ENCODE results near the gene DCAF5.

Gene DCAF5

DNA sequence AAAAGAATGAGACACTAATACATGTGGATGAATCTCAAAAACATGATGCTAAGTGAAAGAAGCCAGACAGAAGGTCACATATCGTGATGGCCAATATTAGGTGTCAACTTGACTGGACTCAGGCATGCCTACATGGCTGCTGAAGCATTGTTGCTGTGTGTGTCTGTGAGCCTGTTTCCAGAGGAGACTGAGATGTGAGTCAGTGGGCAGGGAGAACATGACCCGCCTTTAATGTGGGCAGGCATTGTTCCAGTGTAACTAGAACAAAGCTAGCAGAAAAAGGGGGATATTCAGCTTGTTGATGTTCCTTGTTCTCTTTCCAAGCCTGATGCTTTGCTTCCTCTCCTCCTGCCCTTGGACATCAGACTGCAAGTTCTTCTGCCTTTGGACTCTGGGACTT is 47.6 kb downstream of the DCAF5 start:
- H3K27me3 ChIP-seq (ENCODE audit: insufficient read depth, poor library complexity, severe bottlenecking), result no peaks in the 10 kb centered on the region
- no peak overlapping the region for H3K4me3 ChIP-seq (replicated peaks; ENCODE audit: insufficient read depth, low read length)
- DNase-seq (ENCODE audit: low read depth in 1 of 2, low spot score in 1 of 2), result no peak
- no peak overlapping the region for H3K27ac ChIP-seq (replicated peaks)
- no peak for TF ChIP-seq GABPA (IDR thresholded peaks at IDR 0.05; ENCODE audit: low read depth)
- TF ChIP-seq, protein P1, sequence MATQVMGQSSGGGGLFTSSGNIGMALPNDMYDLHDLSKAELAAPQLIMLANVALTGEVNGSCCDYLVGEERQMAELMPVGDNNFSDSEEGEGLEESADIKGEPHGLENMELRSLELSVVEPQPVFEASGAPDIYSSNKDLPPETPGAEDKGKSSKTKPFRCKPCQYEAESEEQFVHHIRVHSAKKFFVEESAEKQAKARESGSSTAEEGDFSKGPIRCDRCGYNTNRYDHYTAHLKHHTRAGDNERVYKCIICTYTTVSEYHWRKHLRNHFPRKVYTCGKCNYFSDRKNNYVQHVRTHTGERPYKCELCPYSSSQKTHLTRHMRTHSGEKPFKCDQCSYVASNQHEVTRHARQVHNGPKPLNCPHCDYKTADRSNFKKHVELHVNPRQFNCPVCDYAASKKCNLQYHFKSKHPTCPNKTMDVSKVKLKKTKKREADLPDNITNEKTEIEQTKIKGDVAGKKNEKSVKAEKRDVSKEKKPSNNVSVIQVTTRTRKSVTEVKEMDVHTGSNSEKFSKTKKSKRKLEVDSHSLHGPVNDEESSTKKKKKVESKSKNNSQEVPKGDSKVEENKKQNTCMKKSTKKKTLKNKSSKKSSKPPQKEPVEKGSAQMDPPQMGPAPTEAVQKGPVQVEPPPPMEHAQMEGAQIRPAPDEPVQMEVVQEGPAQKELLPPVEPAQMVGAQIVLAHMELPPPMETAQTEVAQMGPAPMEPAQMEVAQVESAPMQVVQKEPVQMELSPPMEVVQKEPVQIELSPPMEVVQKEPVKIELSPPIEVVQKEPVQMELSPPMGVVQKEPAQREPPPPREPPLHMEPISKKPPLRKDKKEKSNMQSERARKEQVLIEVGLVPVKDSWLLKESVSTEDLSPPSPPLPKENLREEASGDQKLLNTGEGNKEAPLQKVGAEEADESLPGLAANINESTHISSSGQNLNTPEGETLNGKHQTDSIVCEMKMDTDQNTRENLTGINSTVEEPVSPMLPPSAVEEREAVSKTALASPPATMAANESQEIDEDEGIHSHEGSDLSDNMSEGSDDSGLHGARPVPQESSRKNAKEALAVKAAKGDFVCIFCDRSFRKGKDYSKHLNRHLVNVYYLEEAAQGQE (IDR thresholded peaks at IDR 0.05; ENCODE audit: insufficient replicate concordance, low read depth), result no peak
- no peak for TF ChIP-seq SPI1 (IDR thresholded peaks at IDR 0.05; ENCODE audit: borderline replicate concordance, low read depth)
- TF ChIP-seq, protein P2, sequence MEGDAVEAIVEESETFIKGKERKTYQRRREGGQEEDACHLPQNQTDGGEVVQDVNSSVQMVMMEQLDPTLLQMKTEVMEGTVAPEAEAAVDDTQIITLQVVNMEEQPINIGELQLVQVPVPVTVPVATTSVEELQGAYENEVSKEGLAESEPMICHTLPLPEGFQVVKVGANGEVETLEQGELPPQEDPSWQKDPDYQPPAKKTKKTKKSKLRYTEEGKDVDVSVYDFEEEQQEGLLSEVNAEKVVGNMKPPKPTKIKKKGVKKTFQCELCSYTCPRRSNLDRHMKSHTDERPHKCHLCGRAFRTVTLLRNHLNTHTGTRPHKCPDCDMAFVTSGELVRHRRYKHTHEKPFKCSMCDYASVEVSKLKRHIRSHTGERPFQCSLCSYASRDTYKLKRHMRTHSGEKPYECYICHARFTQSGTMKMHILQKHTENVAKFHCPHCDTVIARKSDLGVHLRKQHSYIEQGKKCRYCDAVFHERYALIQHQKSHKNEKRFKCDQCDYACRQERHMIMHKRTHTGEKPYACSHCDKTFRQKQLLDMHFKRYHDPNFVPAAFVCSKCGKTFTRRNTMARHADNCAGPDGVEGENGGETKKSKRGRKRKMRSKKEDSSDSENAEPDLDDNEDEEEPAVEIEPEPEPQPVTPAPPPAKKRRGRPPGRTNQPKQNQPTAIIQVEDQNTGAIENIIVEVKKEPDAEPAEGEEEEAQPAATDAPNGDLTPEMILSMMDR (IDR thresholded peaks at IDR 0.05; ENCODE audit: insufficient read depth, low read length), result no peak
- TF ChIP-seq POLR2AphosphoS5 (IDR thresholded peaks at IDR 0.05; ENCODE audit: low read depth), result no peak

DNA sequence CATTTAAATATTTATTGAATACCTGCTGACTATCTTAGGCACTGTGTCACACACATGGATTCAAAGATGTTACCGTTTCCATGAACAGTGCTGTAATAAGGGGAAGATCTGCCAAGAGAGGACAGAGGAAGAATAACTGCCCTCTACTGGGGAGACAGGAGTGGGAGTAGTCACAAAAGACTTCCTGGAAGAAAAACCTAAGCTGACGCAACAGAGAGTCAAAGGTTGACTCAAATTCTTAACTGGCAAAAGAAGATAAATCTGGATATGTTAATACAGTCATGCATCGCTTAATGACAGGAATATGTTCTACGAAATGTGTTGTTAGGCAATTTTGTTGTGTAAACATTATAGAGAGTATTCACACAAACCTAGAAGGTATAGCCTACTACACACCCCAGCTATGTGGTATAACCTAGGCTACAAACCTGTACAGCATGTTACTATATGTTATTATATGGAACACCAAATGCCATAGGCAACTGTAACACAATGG is 51.5 kb downstream of the DCAF5 start:
- peak; percentile 23 to 55 for DNase-seq (ENCODE audit: low read depth in 1 of 2, low spot score in 1 of 2)
- Histone ChIP-seq H3K27me3 (ENCODE audit: insufficient read depth, poor library complexity, severe bottlenecking) (no peaks in the 10 kb centered on the region), H3K27ac (replicated peaks) (peak overlapping the region; percentile 30; the same call in 1 of the 2 replicates), H3K4me3 (replicated peaks; ENCODE audit: insufficient read depth, low read length) (no peak overlapping the region)
- TF ChIP-seq, protein P1 (IDR thresholded peaks at IDR 0.05; ENCODE audit: insufficient replicate concordance, low read depth), result no peak
- TF ChIP-seq, protein P2 (IDR thresholded peaks at IDR 0.05; ENCODE audit: insufficient read depth, low read length), result peak; percentile 45

DNA sequence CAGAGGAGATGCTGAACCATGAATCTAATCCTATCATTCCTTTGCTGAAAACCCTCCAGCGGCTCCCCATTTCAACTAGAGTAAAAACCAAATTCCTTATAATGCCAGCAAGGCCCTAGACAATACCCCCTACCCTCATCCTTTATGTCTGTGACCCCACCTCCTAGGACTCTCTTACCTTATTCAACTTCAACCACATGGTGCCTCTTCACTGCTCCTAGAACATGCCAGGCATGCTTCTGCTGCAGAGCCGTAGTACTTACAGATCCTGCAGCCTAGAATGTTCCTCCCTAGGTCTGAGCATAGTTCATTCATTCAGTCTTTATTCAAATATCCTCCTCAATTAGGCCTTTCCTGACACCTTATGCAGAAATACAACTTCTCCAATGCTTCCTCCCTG is 54.9 kb downstream of the DCAF5 start:
- TF ChIP-seq POLR2AphosphoS5 (IDR thresholded peaks at IDR 0.05; ENCODE audit: low read depth) (no peak), GABPA (IDR thresholded peaks at IDR 0.05; ENCODE audit: low read depth) (no peak), SPI1 (IDR thresholded peaks at IDR 0.05; ENCODE audit: borderline replicate concordance, low read depth) (no peak)
- TF ChIP-seq, protein P2 (IDR thresholded peaks at IDR 0.05; ENCODE audit: insufficient read depth, low read length), result no peak
- TF ChIP-seq, protein P1 (IDR thresholded peaks at IDR 0.05; ENCODE audit: insufficient replicate concordance, low read depth), result no peak
- DNase-seq (ENCODE audit: low read depth in 1 of 2, low spot score in 1 of 2), result no peak
- no peak overlapping the region for H3K27ac ChIP-seq (replicated peaks)
- H3K4me3 ChIP-seq (replicated peaks; ENCODE audit: insufficient read depth, low read length), result no peak overlapping the region
- no peaks in the 10 kb centered on the region for H3K27me3 ChIP-seq (ENCODE audit: insufficient read depth, poor library complexity, severe bottlenecking)

All from HL-60 (cell line).